Uterus (tissue), 4 donors: ENCODE data around the gene TGFBR1. TPM values are rescaled to one million over a fixed set of nuclear protein-coding genes. Genes with fewer than 3 reads are reported as not detected.

Source experiments
- DNase-seq, 2 donors: peaks; one replicate each; pipeline ENCODE4 v3.0.0-alpha.2; 2019 to 2020
- H3K27ac ChIP-seq, 2 donors: fragments of 200-600 bp; sonication (generic); 1 replicate in 1 of 2; 2 replicates in 1 of 2; pipeline ENCODE4 v1.5.1; 2016 to 2018
- H3K27me3 ChIP-seq, 2 donors: fragments of 200-600 bp; sonication (generic); one replicate each; pipeline ENCODE4 v1.5.1; 2018 to 2019; ENCODE audit warnings: control low read depth in 1 of 2
- H3K36me3 ChIP-seq, 2 donors: fragments of 200-600 bp; sonication (generic); one replicate each; pipeline ENCODE4 v1.5.1; 2019; ENCODE audit warnings: control low read depth in 1 of 2
- H3K4me1 ChIP-seq, 2 donors: fragments of 200-600 bp; sonication (generic); one replicate each; pipeline ENCODE4 v1.5.1; 2018 to 2019; ENCODE audit warnings: control low read depth in 1 of 2
- H3K4me3 ChIP-seq, 2 donors: fragments of 200-600 bp; sonication (generic); 1 replicate in 1 of 2; 2 replicates in 1 of 2; pipeline ENCODE4 v1.5.1; 2018 to 2019; ENCODE audit warnings: mild to moderate bottlenecking in 1 of 2
- H3K9me3 ChIP-seq, 2 donors: fragments of 200-600 bp; sonication (generic); one replicate each; pipeline ENCODE4 v1.5.1; 2019; ENCODE audit warnings: control low read depth in 1 of 2
- POLR2A ChIP-seq, 2 donors: fragments of 450-650 bp; IDR thresholded peaks; one replicate each; pipeline ENCODE4 v1.6.1; 2016; ENCODE audit warnings: antibody characterized with exemption in 2 of 2, mild to moderate bottlenecking in 1 of 2, moderate library complexity in 1 of 2
- intact Hi-C: fragments of 100-400 bp; cut with DNase I; formaldehyde crosslinking; loops from one replicate; pipeline ENCODE4 v1.15.1; 2023; ENCODE audit warnings: low total_unique reads
- total RNA-seq, 4 donors: library from RNA; depleted of rRNA in 3 of 4; stranded (reverse); fragments of >200 nt in 3 of 4; gene quantifications; one replicate each; pipeline versions ENCODE4 v1.1.0 to v1.2.4, GENCODE V29; 2014 to 2023
- TF ChIP-seq, protein P1 (sequence below), 4 experiments: fragments of 200-600 bp in 2 of 4; fragments of 450-650 bp in 2 of 4; sonication (generic) in 2 of 4; IDR thresholded peaks; one replicate each; pipeline ENCODE4 v1.5.1; 2016 to 2019; ENCODE audit warnings: antibody characterized with exemption in 4 of 4, mild to moderate bottlenecking in 2 of 4, moderate library complexity in 1 of 4
- donor health status: DM: yes; HTN: yes; CAD: no.

TGFBR1 gene
- total RNA-seq, 4 donors from 2014 or later, result 27.1 to 101 (median 41.3) TPM

DNA sequence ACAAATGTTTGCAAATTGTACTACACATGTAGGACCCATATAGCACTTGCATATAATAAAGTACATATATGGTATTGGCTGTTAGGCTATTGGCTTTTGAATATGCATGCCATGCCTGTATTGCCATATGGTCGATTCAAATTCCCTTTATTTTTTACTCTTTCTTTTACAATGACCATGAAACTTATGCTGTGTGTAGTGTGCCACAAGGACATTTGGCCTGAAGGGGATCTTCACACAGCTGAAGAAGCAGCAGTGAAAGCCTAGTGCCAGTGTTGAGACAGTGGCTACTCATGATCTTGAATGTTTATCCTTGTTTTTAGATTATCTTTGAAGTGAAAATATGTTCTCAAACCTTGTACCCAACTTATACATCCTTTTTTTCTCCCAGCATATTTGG is 20.5 kb downstream of the TGFBR1 start:
- TF ChIP-seq, protein P1, sequence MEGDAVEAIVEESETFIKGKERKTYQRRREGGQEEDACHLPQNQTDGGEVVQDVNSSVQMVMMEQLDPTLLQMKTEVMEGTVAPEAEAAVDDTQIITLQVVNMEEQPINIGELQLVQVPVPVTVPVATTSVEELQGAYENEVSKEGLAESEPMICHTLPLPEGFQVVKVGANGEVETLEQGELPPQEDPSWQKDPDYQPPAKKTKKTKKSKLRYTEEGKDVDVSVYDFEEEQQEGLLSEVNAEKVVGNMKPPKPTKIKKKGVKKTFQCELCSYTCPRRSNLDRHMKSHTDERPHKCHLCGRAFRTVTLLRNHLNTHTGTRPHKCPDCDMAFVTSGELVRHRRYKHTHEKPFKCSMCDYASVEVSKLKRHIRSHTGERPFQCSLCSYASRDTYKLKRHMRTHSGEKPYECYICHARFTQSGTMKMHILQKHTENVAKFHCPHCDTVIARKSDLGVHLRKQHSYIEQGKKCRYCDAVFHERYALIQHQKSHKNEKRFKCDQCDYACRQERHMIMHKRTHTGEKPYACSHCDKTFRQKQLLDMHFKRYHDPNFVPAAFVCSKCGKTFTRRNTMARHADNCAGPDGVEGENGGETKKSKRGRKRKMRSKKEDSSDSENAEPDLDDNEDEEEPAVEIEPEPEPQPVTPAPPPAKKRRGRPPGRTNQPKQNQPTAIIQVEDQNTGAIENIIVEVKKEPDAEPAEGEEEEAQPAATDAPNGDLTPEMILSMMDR (IDR thresholded peaks at IDR 0.05), result no peak
- no peak for TF ChIP-seq POLR2A (IDR thresholded peaks at IDR 0.05)
- DNase-seq, result no peak
- no peaks in the 10 kb centered on the region for H3K9me3 ChIP-seq
- peaks cover 0 to 14% of the 10 kb centered on the region in 2 donors for H3K4me1 ChIP-seq
- H3K36me3 ChIP-seq, result no peaks in the 10 kb centered on the region
- H3K27me3 ChIP-seq, result no peaks in the 10 kb centered on the region
- H3K27ac ChIP-seq, result no peak overlapping the region
- no peak overlapping the region for H3K4me3 ChIP-seq
- intact Hi-C loops, result no loop called here

DNA sequence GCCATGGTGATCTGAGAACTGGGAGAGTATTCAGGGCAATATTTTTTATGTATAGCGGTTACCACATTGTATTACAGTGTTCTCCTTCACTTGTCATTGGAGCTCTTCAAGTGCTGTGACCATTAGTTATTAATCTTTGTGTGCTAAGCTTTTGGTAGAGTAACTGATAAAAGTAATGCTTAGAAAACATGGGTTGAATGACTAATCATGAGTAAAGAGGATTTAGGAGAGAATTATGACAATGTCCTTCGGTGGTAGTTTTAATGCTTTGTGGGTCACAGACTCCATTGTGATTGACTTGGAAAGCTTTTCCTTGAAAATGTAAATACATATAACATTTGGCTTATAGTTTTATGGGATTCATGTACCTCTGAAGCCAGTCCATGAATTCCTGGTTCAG is 21.4 kb downstream of the TGFBR1 start:
- intact Hi-C loops, result no loop called here
- H3K4me3 ChIP-seq, result no peak overlapping the region
- peaks cover 0 to 14% of the 10 kb centered on the region in 2 donors for H3K4me1 ChIP-seq
- H3K27ac ChIP-seq, result no peak overlapping the region
- H3K36me3 ChIP-seq, result no peaks in the 10 kb centered on the region
- TF ChIP-seq, protein P1 (IDR thresholded peaks at IDR 0.05), result no peak
- TF ChIP-seq POLR2A (IDR thresholded peaks at IDR 0.05), result no peak
- no peaks in the 10 kb centered on the region for H3K9me3 ChIP-seq
- no peak for DNase-seq
- no peaks in the 10 kb centered on the region for H3K27me3 ChIP-seq

DNA sequence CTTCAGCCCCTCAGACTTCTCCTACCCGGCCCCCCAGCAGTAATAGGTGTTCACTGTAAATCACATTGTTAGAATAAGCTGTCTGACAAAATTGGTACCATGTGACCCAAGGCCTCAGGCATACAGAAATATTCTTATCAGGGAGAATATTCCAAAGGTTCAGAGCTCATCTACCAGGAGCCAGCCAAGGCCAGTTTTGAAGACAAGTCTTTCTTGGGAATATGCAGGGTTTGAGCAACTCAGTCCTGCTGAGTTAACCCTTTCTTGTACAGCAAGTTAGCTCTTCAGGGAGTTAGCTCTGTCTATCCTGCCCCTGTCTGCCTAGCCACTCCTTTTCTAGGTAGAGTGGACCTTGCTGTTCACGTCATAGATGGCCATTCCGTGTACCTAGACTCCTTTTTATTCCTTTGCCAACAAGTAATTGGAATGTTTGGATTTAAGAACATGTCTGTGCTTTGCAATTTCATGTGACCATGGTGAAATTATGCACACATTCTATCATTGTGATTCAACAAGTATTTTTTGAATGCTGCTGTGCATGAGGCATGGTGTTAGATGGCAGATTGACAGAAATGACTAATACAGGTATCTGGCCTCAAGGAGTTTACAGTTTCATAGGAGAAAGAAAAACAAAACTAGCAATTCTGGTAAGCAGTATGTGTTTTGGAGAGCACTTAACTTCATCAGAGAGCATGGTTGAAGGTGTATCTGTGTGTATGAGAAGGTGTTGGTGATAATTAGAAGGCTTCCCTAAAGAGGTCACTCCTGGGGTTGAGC is 22.6 kb downstream of the TGFBR1 start:
- Histone ChIP-seq H3K4me3 (no peak overlapping the region), H3K4me1 (peaks cover 0 to 14% of the 10 kb centered on the region in 2 donors), H3K27me3 (no peaks in the 10 kb centered on the region), H3K9me3 (no peaks in the 10 kb centered on the region), H3K36me3 (no peaks in the 10 kb centered on the region), H3K27ac (no peak overlapping the region)
- TF ChIP-seq, protein P1 (IDR thresholded peaks at IDR 0.05), result no peak
- TF ChIP-seq POLR2A (IDR thresholded peaks at IDR 0.05), result no peak
- intact Hi-C loops, result no loop called here
- DNase-seq, result no peak

DNA sequence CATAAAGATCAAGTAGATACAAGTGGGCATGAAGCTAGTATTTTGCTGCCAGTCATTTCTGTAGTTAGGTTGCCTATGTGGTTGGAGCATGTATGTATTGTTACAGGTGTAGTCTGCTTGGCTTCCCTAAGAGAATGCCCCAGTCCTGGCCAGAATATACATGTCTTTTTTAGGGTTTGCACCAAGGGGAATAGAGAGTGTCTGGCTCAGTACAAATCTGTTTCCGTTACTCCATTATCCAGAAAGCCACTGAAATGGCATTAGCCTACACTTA is 23.2 kb downstream of the TGFBR1 start:
- Histone ChIP-seq H3K4me3 (no peak overlapping the region), H3K9me3 (no peaks in the 10 kb centered on the region), H3K4me1 (peaks cover 0 to 14% of the 10 kb centered on the region in 2 donors), H3K27ac (no peak overlapping the region), H3K36me3 (no peaks in the 10 kb centered on the region), H3K27me3 (no peaks in the 10 kb centered on the region)
- TF ChIP-seq, protein P1 (IDR thresholded peaks at IDR 0.05), result no peak
- TF ChIP-seq POLR2A (IDR thresholded peaks at IDR 0.05), result no peak
- no peak for DNase-seq
- intact Hi-C loops, result no loop called here

DNA sequence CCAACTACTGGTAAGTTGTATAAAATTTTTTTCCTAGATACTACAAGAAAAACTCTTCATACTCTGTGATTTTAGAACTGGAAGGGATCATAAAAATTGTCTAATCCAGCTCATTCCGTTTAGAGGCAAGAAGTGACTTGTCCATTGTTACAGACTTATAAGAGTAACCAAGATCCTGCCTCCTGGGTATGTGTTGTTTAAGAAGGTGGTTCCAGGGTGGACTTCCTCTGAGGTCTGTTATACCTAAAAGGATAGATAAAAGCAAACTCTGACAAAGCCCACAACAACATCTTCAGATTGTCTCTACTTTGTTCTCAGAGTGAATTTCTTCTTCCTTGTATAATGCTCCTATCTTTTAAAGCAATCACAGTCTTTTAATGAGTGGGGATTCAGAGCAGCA is 24.2 kb downstream of the TGFBR1 start:
- TF ChIP-seq, protein P1 (IDR thresholded peaks at IDR 0.05), result no peak
- no peak for TF ChIP-seq POLR2A (IDR thresholded peaks at IDR 0.05)
- Histone ChIP-seq H3K4me3 (no peak overlapping the region), H3K36me3 (no peaks in the 10 kb centered on the region), H3K9me3 (no peaks in the 10 kb centered on the region), H3K27me3 (no peaks in the 10 kb centered on the region), H3K27ac (no peak overlapping the region), H3K4me1 (peaks cover 0 to 7% of the 10 kb centered on the region in 2 donors)
- intact Hi-C loops, result no loop called here
- DNase-seq, result no peak
